NCI-H2081 (cell line): Measurements from ENCODE around the gene DIPK1B.

Experiments used
- DNase-seq, 2 experiments: peaks; one replicate each; lab custom pipeline; 2025; lab: John Stamatoyannopoulos, UW

The DIPK1B gene

GRCh38 chr9:136769710-136770191 is 57.4 kb downstream of the DIPK1B start:
- DNase-seq = peak in 1 of 2 experiments; percentile 15

GRCh38 chr9:136771907-136772415 is 59.6 kb downstream of the DIPK1B start:
- DNase-seq = no peak

- DNase-seq = no peak
Measured at GRCh38 chr9:136773386-136774044, 61.1 kb downstream of the DIPK1B start.
